Uterus (tissue), 4 donors: ENCODE results near the gene CDHR4. TPM values are rescaled to one million over a fixed set of nuclear protein-coding genes. Genes with fewer than 3 reads are reported as not detected.

Experiments used
- DNase-seq, 2 donors: peaks; one replicate each; pipeline ENCODE4 v3.0.0-alpha.2; 2019 to 2020
- H3K27ac ChIP-seq, 2 donors: fragments of 200-600 bp; sonication (generic); 1 replicate in 1 of 2; 2 replicates in 1 of 2; pipeline ENCODE4 v1.5.1; 2016 to 2018
- H3K27me3 ChIP-seq, 2 donors: fragments of 200-600 bp; sonication (generic); one replicate each; pipeline ENCODE4 v1.5.1; 2018 to 2019; ENCODE audit warnings: control low read depth in 1 of 2
- H3K36me3 ChIP-seq, 2 donors: fragments of 200-600 bp; sonication (generic); one replicate each; pipeline ENCODE4 v1.5.1; 2019; ENCODE audit warnings: control low read depth in 1 of 2
- H3K4me1 ChIP-seq, 2 donors: fragments of 200-600 bp; sonication (generic); one replicate each; pipeline ENCODE4 v1.5.1; 2018 to 2019; ENCODE audit warnings: control low read depth in 1 of 2
- H3K4me3 ChIP-seq, 2 donors: fragments of 200-600 bp; sonication (generic); 1 replicate in 1 of 2; 2 replicates in 1 of 2; pipeline ENCODE4 v1.5.1; 2018 to 2019; ENCODE audit warnings: mild to moderate bottlenecking in 1 of 2
- H3K9me3 ChIP-seq, 2 donors: fragments of 200-600 bp; sonication (generic); one replicate each; pipeline ENCODE4 v1.5.1; 2019; ENCODE audit warnings: control low read depth in 1 of 2
- POLR2A ChIP-seq, 2 donors: fragments of 450-650 bp; IDR thresholded peaks; one replicate each; pipeline ENCODE4 v1.6.1; 2016; ENCODE audit warnings: antibody characterized with exemption in 2 of 2, mild to moderate bottlenecking in 1 of 2, moderate library complexity in 1 of 2
- intact Hi-C: fragments of 100-400 bp; cut with DNase I; formaldehyde crosslinking; loops from one replicate; pipeline ENCODE4 v1.15.1; 2023; ENCODE audit warnings: low total_unique reads
- total RNA-seq, 4 donors: library from RNA; depleted of rRNA in 3 of 4; stranded (reverse); fragments of >200 nt in 3 of 4; gene quantifications; one replicate each; pipeline versions ENCODE4 v1.1.0 to v1.2.4, GENCODE V29; 2014 to 2023
- TF ChIP-seq, protein P1 (sequence below), 4 experiments: fragments of 200-600 bp in 2 of 4; fragments of 450-650 bp in 2 of 4; sonication (generic) in 2 of 4; IDR thresholded peaks; one replicate each; pipeline ENCODE4 v1.5.1; 2016 to 2019; ENCODE audit warnings: antibody characterized with exemption in 4 of 4, mild to moderate bottlenecking in 2 of 4, moderate library complexity in 1 of 4
- donor health status: DM: yes; HTN: yes; CAD: no.

CDHR4 gene, protein sequence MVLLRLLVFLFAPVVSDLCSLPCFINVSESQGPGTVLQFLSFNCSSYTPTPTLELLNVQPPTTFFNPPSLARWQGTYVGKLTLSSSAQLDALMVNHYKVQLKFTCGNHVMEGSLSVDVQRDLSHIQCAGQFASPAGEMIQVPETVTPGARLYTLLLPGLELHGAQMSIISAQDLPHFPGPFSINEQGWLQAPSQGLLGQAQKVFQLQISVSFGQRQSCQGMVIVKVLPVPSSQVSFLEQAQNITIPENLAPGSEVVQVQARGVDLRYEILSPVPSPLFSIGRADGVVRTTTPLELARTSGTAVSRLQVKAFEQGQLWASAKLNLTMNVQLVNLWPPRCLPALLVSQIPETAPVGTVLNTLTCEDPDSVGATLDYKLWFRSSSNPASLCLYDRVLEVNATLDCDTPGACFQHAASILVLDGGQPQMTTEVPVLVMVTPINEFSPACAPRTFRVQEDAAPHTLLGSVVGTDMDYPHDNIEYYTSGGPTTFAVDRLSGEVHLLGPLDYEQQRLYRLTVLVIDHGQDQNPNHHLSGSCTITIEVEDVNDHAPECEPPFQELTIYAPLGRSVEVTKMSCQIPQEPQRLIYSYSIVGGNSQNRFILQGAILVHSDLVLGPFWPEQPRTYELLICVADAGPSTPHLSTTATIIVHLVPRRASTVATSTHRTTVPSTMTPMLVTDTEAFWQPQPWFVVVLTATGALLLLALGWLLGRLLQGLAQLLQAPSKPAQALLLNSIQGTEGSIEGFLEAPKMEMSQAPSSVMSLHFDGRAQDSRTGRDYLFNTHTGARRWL
- 1 to 10 TPM in 1 of 4 donors, under 1 TPM in 1, not detected in 2; 0.41 to 1.6 TPM for total RNA-seq

DNA sequence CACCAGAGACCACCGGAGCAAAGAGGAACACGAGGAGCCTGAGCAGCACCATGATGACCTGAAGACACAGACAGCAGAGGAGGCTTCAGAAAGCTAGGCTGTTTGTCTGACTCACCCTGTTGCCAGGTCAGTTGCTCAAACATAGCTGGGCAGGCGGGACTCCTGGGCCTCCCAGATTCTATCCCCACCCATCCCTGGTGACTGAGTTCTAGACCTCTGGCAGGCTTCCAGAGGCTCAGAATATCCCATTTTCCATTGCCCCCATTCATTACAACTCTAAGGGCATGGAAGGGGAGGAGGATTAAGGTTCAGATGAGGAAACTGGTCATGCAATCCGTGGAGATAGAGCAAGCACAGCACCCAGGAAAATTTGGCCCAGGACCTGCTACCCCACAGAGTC is at the start of gene CDHR4:
Gene CDHR4, minus strand, starts transcription at position 113 of the 400 bp plus-strand sequence. Its CDS starts 61 bp downstream, at position 52.
- no peak for DNase-seq
- Histone ChIP-seq H3K27ac (no peak within 1 kb of the TSS), H3K9me3 (no peaks in the 10 kb centered on the region), H3K27me3 (no peaks in the 10 kb centered on the region), H3K36me3 (no peaks in the 10 kb centered on the region), H3K4me3 (no peak within 1 kb of the TSS), H3K4me1 (peaks cover 0 to 12% of the 10 kb centered on the region in 2 donors)
- intact Hi-C loops, result no loop called here
- no peak for TF ChIP-seq POLR2A (IDR thresholded peaks at IDR 0.05)
- TF ChIP-seq, protein P1, sequence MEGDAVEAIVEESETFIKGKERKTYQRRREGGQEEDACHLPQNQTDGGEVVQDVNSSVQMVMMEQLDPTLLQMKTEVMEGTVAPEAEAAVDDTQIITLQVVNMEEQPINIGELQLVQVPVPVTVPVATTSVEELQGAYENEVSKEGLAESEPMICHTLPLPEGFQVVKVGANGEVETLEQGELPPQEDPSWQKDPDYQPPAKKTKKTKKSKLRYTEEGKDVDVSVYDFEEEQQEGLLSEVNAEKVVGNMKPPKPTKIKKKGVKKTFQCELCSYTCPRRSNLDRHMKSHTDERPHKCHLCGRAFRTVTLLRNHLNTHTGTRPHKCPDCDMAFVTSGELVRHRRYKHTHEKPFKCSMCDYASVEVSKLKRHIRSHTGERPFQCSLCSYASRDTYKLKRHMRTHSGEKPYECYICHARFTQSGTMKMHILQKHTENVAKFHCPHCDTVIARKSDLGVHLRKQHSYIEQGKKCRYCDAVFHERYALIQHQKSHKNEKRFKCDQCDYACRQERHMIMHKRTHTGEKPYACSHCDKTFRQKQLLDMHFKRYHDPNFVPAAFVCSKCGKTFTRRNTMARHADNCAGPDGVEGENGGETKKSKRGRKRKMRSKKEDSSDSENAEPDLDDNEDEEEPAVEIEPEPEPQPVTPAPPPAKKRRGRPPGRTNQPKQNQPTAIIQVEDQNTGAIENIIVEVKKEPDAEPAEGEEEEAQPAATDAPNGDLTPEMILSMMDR (IDR thresholded peaks at IDR 0.05), result no peak

DNA sequence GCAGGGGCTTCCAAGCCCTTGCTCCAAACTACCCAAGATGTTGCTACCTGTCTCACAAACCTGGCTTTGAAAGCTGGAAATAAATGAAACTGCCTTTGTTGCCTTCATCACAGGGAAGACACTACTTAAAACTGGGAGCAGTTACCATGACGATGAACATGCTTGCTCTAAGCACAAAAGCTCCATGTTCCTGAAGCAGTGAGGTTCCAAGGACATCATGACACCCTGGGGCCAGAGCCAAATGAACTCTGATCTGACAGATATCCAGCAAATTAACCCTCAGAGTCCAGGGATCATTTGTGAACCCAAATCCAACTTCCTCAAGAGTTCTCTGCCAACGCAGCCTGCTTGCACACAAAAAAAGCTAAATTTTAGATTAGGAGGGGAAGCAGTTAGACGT is 46.0 kb upstream of the CDHR4 start:
- Histone ChIP-seq H3K36me3 (no peaks in the 10 kb centered on the region), H3K4me3 (no peak overlapping the region), H3K27ac (no peak overlapping the region), H3K4me1 (no peaks in the 10 kb centered on the region), H3K27me3 (no peaks in the 10 kb centered on the region), H3K9me3 (no peaks in the 10 kb centered on the region)
- intact Hi-C loops, result no loop called here
- TF ChIP-seq POLR2A (IDR thresholded peaks at IDR 0.05), result no peak
- TF ChIP-seq, protein P1 (IDR thresholded peaks at IDR 0.05), result no peak
- no peak for DNase-seq

DNA sequence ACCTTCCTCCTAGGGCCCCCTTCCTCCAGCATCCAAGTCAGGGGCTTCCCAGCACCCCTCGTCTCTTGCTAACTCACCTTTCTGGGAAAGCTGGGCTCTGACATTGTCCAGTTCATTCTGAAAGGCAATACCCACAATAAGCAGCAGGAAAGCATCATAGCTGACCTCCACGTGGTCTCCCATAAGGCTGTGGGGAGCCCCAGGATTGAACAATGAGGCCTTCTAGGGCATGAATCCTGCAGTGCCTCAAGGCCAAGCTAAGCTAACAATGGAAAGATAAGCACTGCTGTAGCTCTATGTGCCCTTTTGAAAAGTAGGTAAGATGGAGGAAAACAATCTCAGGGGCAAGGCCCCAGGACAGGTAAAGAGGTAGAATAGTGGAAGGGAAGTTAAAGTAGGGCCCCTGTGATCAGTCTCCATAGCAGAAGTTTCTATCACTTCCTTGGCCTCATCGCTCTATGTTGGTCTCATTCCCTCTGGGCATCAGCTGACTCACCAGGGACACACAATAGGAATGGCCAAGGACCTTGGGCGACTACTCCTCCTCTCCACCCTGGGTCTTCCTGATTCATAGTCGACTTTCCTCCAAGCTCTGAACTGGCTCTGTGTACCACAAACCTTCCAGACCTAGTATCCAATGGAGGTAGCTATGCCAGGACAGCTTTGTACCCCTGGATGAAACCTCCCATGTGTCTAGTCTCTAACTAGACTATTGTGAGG is 45.0 kb upstream of the CDHR4 start:
- Histone ChIP-seq H3K4me1 (no peaks in the 10 kb centered on the region), H3K36me3 (no peaks in the 10 kb centered on the region), H3K27ac (no peak overlapping the region), H3K9me3 (no peaks in the 10 kb centered on the region), H3K27me3 (no peaks in the 10 kb centered on the region), H3K4me3 (no peak overlapping the region)
- TF ChIP-seq POLR2A (IDR thresholded peaks at IDR 0.05), result no peak
- TF ChIP-seq, protein P1 (IDR thresholded peaks at IDR 0.05), result no peak
- intact Hi-C loops, result no loop called here
- DNase-seq, result no peak

DNA sequence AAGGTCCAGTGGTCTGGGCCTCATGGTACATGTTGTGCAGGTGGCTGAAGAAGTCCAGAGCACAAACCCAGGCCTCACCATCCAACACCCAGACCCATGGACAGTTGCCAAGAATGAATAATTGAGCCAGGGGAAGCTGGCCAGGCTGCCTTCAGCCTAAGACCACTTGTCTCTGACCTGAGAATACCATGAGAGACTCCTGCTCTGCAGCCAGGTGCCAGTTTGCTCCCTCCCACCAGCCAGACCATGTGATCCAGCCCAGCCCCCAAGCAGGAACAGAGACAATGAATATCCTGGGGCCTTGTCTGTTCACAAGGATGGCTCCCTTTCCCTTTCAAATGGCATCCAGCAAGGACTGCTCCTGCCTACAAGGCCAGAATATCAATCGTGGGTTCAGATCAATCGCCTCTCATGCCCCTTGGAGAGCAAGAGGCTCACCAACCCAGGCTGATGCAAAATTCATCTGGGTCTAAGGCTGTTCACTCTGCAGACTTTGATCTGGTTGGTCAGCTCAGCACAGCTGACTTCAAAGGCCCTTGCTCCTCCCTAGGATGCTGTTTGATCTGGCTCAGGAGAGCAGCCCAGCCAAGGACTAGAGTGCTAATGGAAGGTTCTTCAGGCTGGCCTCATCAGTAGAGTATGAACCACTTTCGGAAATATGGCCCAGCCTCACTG is 43.3 kb upstream of the CDHR4 start:
- no peak for DNase-seq
- Histone ChIP-seq H3K9me3 (no peaks in the 10 kb centered on the region), H3K36me3 (no peaks in the 10 kb centered on the region), H3K4me3 (no peak overlapping the region), H3K27ac (no peak overlapping the region), H3K4me1 (no peaks in the 10 kb centered on the region), H3K27me3 (no peaks in the 10 kb centered on the region)
- intact Hi-C loops, result no loop called here
- TF ChIP-seq, protein P1 (IDR thresholded peaks at IDR 0.05), result no peak
- TF ChIP-seq POLR2A (IDR thresholded peaks at IDR 0.05), result no peak
